GM21390 (cell line): ENCODE measurements around the gene ZG16.
"Not testable (repeated sequence)": the region's sequence is repeated elsewhere in the genome, so short reads cannot be mapped to it uniquely, and the experiment has no call there.

ENCODE experiments used
- ATAC-seq: cut with Tn5 transposase; IDR thresholded peaks from one replicate; pipeline ENCODE4 v1.9.1; 2021; ENCODE audit not compliant: unreplicated experiment

ZG16 gene

GRCh38 chr16:29747947-29748759, 29.9 kb upstream of the ZG16 start:
- no peak for ATAC-seq

- ATAC-seq: not testable (repeated sequence)
Measured at GRCh38 chr16:29748760-29749149, 29.3 kb upstream of the ZG16 start.

- no peak for ATAC-seq
Measured at GRCh38 chr16:29753516-29753915, 24.5 kb upstream of the ZG16 start.

GRCh38 chr16:29756654-29757053, 21.4 kb upstream of the ZG16 start:
- ATAC-seq: no peak

GRCh38 chr16:29757086-29757485, 21.0 kb upstream of the ZG16 start:
- not testable (repeated sequence) for ATAC-seq

GRCh38 chr16:29757950-29758466, 20.0 kb upstream of the ZG16 start:
- ATAC-seq: no peak

- no peak for ATAC-seq
Measured at GRCh38 chr16:29760567-29761279, 17.3 kb upstream of the ZG16 start.

GRCh38 chr16:29761280-29761651, 16.8 kb upstream of the ZG16 start:
- ATAC-seq: not testable (repeated sequence)

GRCh38 chr16:29761882-29762281, 16.2 kb upstream of the ZG16 start:
- ATAC-seq: no peak

GRCh38 chr16:29763326-29763725, 14.7 kb upstream of the ZG16 start:
- no peak for ATAC-seq

- no peak for ATAC-seq
Measured at GRCh38 chr16:29765167-29766032, 12.7 kb upstream of the ZG16 start.

- ATAC-seq: no peak
Measured at GRCh38 chr16:29766571-29766970, 11.5 kb upstream of the ZG16 start.

GRCh38 chr16:29767062-29767461, 11.0 kb upstream of the ZG16 start:
- ATAC-seq: no peak

GRCh38 chr16:29769507-29769906, 8.5 kb upstream of the ZG16 start:
- no peak for ATAC-seq

GRCh38 chr16:29770250-29770929, 7.7 kb upstream of the ZG16 start:
- ATAC-seq: no peak

- not testable (repeated sequence) for ATAC-seq
Measured at GRCh38 chr16:29772330-29772729, 5.7 kb upstream of the ZG16 start.

- ATAC-seq: no peak
Measured at GRCh38 chr16:29774730-29775129, 3.3 kb upstream of the ZG16 start.

- ATAC-seq: no peak
Measured at GRCh38 chr16:29775742-29776408, 2.2 kb upstream of the ZG16 start.

- ATAC-seq: no peak
Measured at GRCh38 chr16:29779474-29779873, 1.4 kb downstream of the ZG16 start.
